ENCODE data around the gene CSNK2A3. TPM values are rescaled to one million over a fixed set of nuclear protein-coding genes. Genes with fewer than 3 reads are reported as not detected.
A peak's percentile ranks its signal among the peaks of the same experiment; 100 is the strongest.
"Not testable (repeated sequence)": the region's sequence is repeated elsewhere in the genome, so short reads cannot be mapped to it uniquely, and the experiment has no call there.

The CSNK2A3 gene
- polyA plus RNA-seq, 6 donors from 2014 or later, result 0.71 to 1.9 (median 1.7) TPM

- Mint-ChIP-seq H3K4me1 (no peaks in the 10 kb centered on the region), H3K4me3 (no peak overlapping the region), H3K36me3 (no peaks in the 10 kb centered on the region), H3K27me3 (peaks cover 4 to 27% (median 19%) of the 10 kb centered on the region in 3 donors), H3K9me3 (peaks cover 0 to 15% (median 5%) of the 10 kb centered on the region in 7 donors), H3K27ac (no peak overlapping the region)
- DNase-seq (no peak), ATAC-seq (ENCODE audit: low read depth in 2 of 2) (no peak)
These were observed 19.4 kb upstream of the CSNK2A3 start for GRCh38 chr11:11372461-11372860.

GRCh38 chr11:11370962-11371303 lies 17.9 kb upstream of the CSNK2A3 start:
- DNase-seq (no peak), ATAC-seq (ENCODE audit: low read depth in 2 of 2) (no peak)
- no peaks in the 10 kb centered on the region for H3K4me1 Mint-ChIP-seq
- no peak overlapping the region for H3K4me3 Mint-ChIP-seq
- peaks cover 0 to 20% (median 5%) of the 10 kb centered on the region in 7 donors for H3K9me3 Mint-ChIP-seq
- peak overlapping the region in 1 of 6 donors; percentile 69 for H3K27ac Mint-ChIP-seq
- H3K27me3 Mint-ChIP-seq, result peaks cover 4 to 27% (median 19%) of the 10 kb centered on the region in 3 donors
- H3K36me3 Mint-ChIP-seq, result no peaks in the 10 kb centered on the region

- H3K4me3 Mint-ChIP-seq, result no peak overlapping the region
- peak overlapping the region in 1 of 6 donors; percentile 69 for H3K27ac Mint-ChIP-seq
- no peaks in the 10 kb centered on the region for H3K4me1 Mint-ChIP-seq
- H3K9me3 Mint-ChIP-seq, result peaks cover 0 to 20% (median 6%) of the 10 kb centered on the region in 7 donors
- H3K27me3 Mint-ChIP-seq, result peaks cover 4 to 27% (median 20%) of the 10 kb centered on the region in 3 donors
- no peak for DNase-seq
- no peak for ATAC-seq (ENCODE audit: low read depth in 2 of 2)
- H3K36me3 Mint-ChIP-seq, result no peaks in the 10 kb centered on the region
These were observed 17.4 kb upstream of the CSNK2A3 start for GRCh38 chr11:11370255-11370961.

- Mint-ChIP-seq H3K36me3 (no peaks in the 10 kb centered on the region), H3K4me1 (no peaks in the 10 kb centered on the region), H3K9me3 (peaks cover 3 to 31% (median 6%) of the 10 kb centered on the region in 7 donors), H3K4me3 (no peak overlapping the region), H3K27ac (no peak overlapping the region), H3K27me3 (peaks cover 4 to 24% (median 15%) of the 10 kb centered on the region in 3 donors)
- ATAC-seq (ENCODE audit: low read depth in 2 of 2) (no peak), DNase-seq (no peak)
These were observed 13.7 kb upstream of the CSNK2A3 start for GRCh38 chr11:11366793-11367192.

GRCh38 chr11:11363674-11364073 lies 10.6 kb upstream of the CSNK2A3 start:
- no peak overlapping the region for H3K4me3 Mint-ChIP-seq
- DNase-seq (no peak), ATAC-seq (ENCODE audit: low read depth in 2 of 2) (no peak)
- H3K27ac Mint-ChIP-seq, result no peak overlapping the region
- H3K4me1 Mint-ChIP-seq, result no peaks in the 10 kb centered on the region
- no peaks in the 10 kb centered on the region for H3K36me3 Mint-ChIP-seq
- peaks cover 0 to 23% (median 8%) of the 10 kb centered on the region in 3 donors for H3K27me3 Mint-ChIP-seq
- peaks cover 2 to 27% (median 4%) of the 10 kb centered on the region in 7 donors for H3K9me3 Mint-ChIP-seq

GRCh38 chr11:11359611-11360010 lies 6.6 kb upstream of the CSNK2A3 start:
- H3K9me3 Mint-ChIP-seq, result peaks cover 0 to 8% (median 0%) of the 10 kb centered on the region in 7 donors
- no peaks in the 10 kb centered on the region for H3K4me1 Mint-ChIP-seq
- H3K36me3 Mint-ChIP-seq, result no peaks in the 10 kb centered on the region
- no peak overlapping the region for H3K27ac Mint-ChIP-seq
- ATAC-seq (ENCODE audit: low read depth in 2 of 2), result no peak
- peaks cover 5 to 28% (median 27%) of the 10 kb centered on the region in 3 donors for H3K27me3 Mint-ChIP-seq
- H3K4me3 Mint-ChIP-seq, result no peak overlapping the region
- no peak for DNase-seq

GRCh38 chr11:11356842-11357241 lies 3.8 kb upstream of the CSNK2A3 start:
- no peak for ATAC-seq (ENCODE audit: low read depth in 2 of 2)
- H3K4me1 Mint-ChIP-seq, result no peaks in the 10 kb centered on the region
- no peak for DNase-seq
- no peak overlapping the region for H3K27ac Mint-ChIP-seq
- H3K27me3 Mint-ChIP-seq, result peaks cover 5 to 27% (median 22%) of the 10 kb centered on the region in 3 donors
- no peak overlapping the region for H3K4me3 Mint-ChIP-seq
- peaks cover 0 to 8% (median 0%) of the 10 kb centered on the region in 7 donors for H3K9me3 Mint-ChIP-seq
- no peaks in the 10 kb centered on the region for H3K36me3 Mint-ChIP-seq

GRCh38 chr11:11351851-11352250 lies 1.2 kb downstream of the CSNK2A3 start:
- H3K36me3 Mint-ChIP-seq; H3K4me1 Mint-ChIP-seq; H3K4me3 Mint-ChIP-seq; DNase-seq; H3K27ac Mint-ChIP-seq; H3K9me3 Mint-ChIP-seq; ATAC-seq (ENCODE audit: low read depth in 2 of 2): not testable (repeated sequence)
- peaks cover 0 to 14% (median 14%) of the 10 kb centered on the region in 3 donors for H3K27me3 Mint-ChIP-seq

- H3K27ac Mint-ChIP-seq, result no peak overlapping the region
- no peaks in the 10 kb centered on the region for H3K4me1 Mint-ChIP-seq
- no peaks in the 10 kb centered on the region for H3K9me3 Mint-ChIP-seq
- ATAC-seq (ENCODE audit: low read depth in 2 of 2) (no peak), DNase-seq (no peak)
- no peak overlapping the region for H3K4me3 Mint-ChIP-seq
- H3K36me3 Mint-ChIP-seq, result no peaks in the 10 kb centered on the region
- H3K27me3 Mint-ChIP-seq, result peaks cover 0 to 10% (median 8%) of the 10 kb centered on the region in 3 donors
These were observed 1.9 kb downstream of the CSNK2A3 start for GRCh38 chr11:11351042-11351586.

GRCh38 chr11:11349870-11350337 lies 3.1 kb downstream of the CSNK2A3 start:
- Mint-ChIP-seq H3K27me3 (peaks cover 0 to 16% (median 8%) of the 10 kb centered on the region in 3 donors), H3K9me3 (no peaks in the 10 kb centered on the region), H3K4me3 (no peak overlapping the region), H3K36me3 (no peaks in the 10 kb centered on the region), H3K27ac (no peak overlapping the region), H3K4me1 (no peaks in the 10 kb centered on the region)
- DNase-seq (no peak), ATAC-seq (ENCODE audit: low read depth in 2 of 2) (no peak)

- DNase-seq, result no peak
- no peak for ATAC-seq (ENCODE audit: low read depth in 2 of 2)
- H3K4me3 Mint-ChIP-seq, result no peak overlapping the region
- no peaks in the 10 kb centered on the region for H3K9me3 Mint-ChIP-seq
- H3K36me3 Mint-ChIP-seq, result no peaks in the 10 kb centered on the region
- H3K27me3 Mint-ChIP-seq, result peaks cover 1 to 17% (median 10%) of the 10 kb centered on the region in 3 donors
- no peak overlapping the region for H3K27ac Mint-ChIP-seq
- H3K4me1 Mint-ChIP-seq, result no peaks in the 10 kb centered on the region
These were observed 3.8 kb downstream of the CSNK2A3 start for GRCh38 chr11:11349106-11349825.

- DNase-seq (no peak), ATAC-seq (ENCODE audit: low read depth in 2 of 2) (no peak)
- no peak overlapping the region for H3K4me3 Mint-ChIP-seq
- no peak overlapping the region for H3K27ac Mint-ChIP-seq
- peaks cover 0 to 1% (median 0%) of the 10 kb centered on the region in 7 donors for H3K9me3 Mint-ChIP-seq
- H3K36me3 Mint-ChIP-seq, result no peaks in the 10 kb centered on the region
- H3K4me1 Mint-ChIP-seq, result no peaks in the 10 kb centered on the region
- H3K27me3 Mint-ChIP-seq, result peaks cover 10 to 20% (median 16%) of the 10 kb centered on the region in 3 donors
These were observed 4.7 kb downstream of the CSNK2A3 start for GRCh38 chr11:11348303-11348702.

GRCh38 chr11:11347592-11347991 lies 5.5 kb downstream of the CSNK2A3 start:
- peaks cover 0 to 1% (median 0%) of the 10 kb centered on the region in 7 donors for H3K9me3 Mint-ChIP-seq
- ATAC-seq (ENCODE audit: low read depth in 2 of 2) (no peak), DNase-seq (no peak)
- H3K36me3 Mint-ChIP-seq, result no peaks in the 10 kb centered on the region
- no peak overlapping the region for H3K27ac Mint-ChIP-seq
- H3K27me3 Mint-ChIP-seq, result peaks cover 10 to 20% (median 16%) of the 10 kb centered on the region in 3 donors
- H3K4me1 Mint-ChIP-seq, result no peaks in the 10 kb centered on the region
- no peak overlapping the region for H3K4me3 Mint-ChIP-seq
